ENCODE results near the gene CALU. TPM values are rescaled to one million over a fixed set of nuclear protein-coding genes. Genes with fewer than 3 reads are reported as not detected.

Gene CALU
- total RNA-seq, 1 donor from 2014 or later, result 63.6 TPM

GRCh38 chr7:128755075-128755818, 16.1 kb downstream of the CALU start:
- Mint-ChIP-seq H3K36me3 (ENCODE audit: unreplicated experiment) (no peaks in the 10 kb centered on the region), H3K9me3 (ENCODE audit: unreplicated experiment) (no peaks in the 10 kb centered on the region), H3K27me3 (ENCODE audit: unreplicated experiment) (peaks cover 3% of the 10 kb centered on the region), H3K27ac (ENCODE audit: unreplicated experiment) (no peak overlapping the region), H3K4me1 (ENCODE audit: low read depth, unreplicated experiment) (peaks cover 19% of the 10 kb centered on the region), H3K4me3 (ENCODE audit: unreplicated experiment) (no peak overlapping the region)
- no peak for TF ChIP-seq CTCF (IDR thresholded peaks at IDR 0.05; ENCODE audit: partially characterized antibody, unreplicated experiment)
- DNase-seq, result no peak

- Mint-ChIP-seq H3K27me3 (ENCODE audit: unreplicated experiment) (peaks cover 3% of the 10 kb centered on the region), H3K27ac (ENCODE audit: unreplicated experiment) (peak overlapping the region; percentile 56), H3K9me3 (ENCODE audit: unreplicated experiment) (no peaks in the 10 kb centered on the region), H3K36me3 (ENCODE audit: unreplicated experiment) (no peaks in the 10 kb centered on the region), H3K4me1 (ENCODE audit: low read depth, unreplicated experiment) (peaks cover 19% of the 10 kb centered on the region), H3K4me3 (ENCODE audit: unreplicated experiment) (peak overlapping the region; percentile 15)
- no peak for DNase-seq
- TF ChIP-seq CTCF (IDR thresholded peaks at IDR 0.05; ENCODE audit: partially characterized antibody, unreplicated experiment), result no peak
Observed at GRCh38 chr7:128755819-128756476, 16.8 kb downstream of the CALU start.

- TF ChIP-seq CTCF (IDR thresholded peaks at IDR 0.05; ENCODE audit: partially characterized antibody, unreplicated experiment), result no peak
- peaks cover 3% of the 10 kb centered on the region for H3K27me3 Mint-ChIP-seq (ENCODE audit: unreplicated experiment)
- no peaks in the 10 kb centered on the region for H3K36me3 Mint-ChIP-seq (ENCODE audit: unreplicated experiment)
- H3K27ac Mint-ChIP-seq (ENCODE audit: unreplicated experiment), result no peak overlapping the region
- no peak overlapping the region for H3K4me3 Mint-ChIP-seq (ENCODE audit: unreplicated experiment)
- peaks cover 19% of the 10 kb centered on the region for H3K4me1 Mint-ChIP-seq (ENCODE audit: low read depth, unreplicated experiment)
- DNase-seq, result no peak
- no peaks in the 10 kb centered on the region for H3K9me3 Mint-ChIP-seq (ENCODE audit: unreplicated experiment)
Observed at GRCh38 chr7:128757203-128757602, 18.0 kb downstream of the CALU start.

- DNase-seq, result no peak
- H3K36me3 Mint-ChIP-seq (ENCODE audit: unreplicated experiment), result no peaks in the 10 kb centered on the region
- no peak for TF ChIP-seq CTCF (IDR thresholded peaks at IDR 0.05; ENCODE audit: partially characterized antibody, unreplicated experiment)
- H3K27me3 Mint-ChIP-seq (ENCODE audit: unreplicated experiment), result peaks cover 3% of the 10 kb centered on the region
- H3K4me3 Mint-ChIP-seq (ENCODE audit: unreplicated experiment), result no peak overlapping the region
- H3K27ac Mint-ChIP-seq (ENCODE audit: unreplicated experiment), result no peak overlapping the region
- peaks cover 19% of the 10 kb centered on the region for H3K4me1 Mint-ChIP-seq (ENCODE audit: low read depth, unreplicated experiment)
- no peaks in the 10 kb centered on the region for H3K9me3 Mint-ChIP-seq (ENCODE audit: unreplicated experiment)
Observed at GRCh38 chr7:128758553-128758952, 19.4 kb downstream of the CALU start.

- H3K4me1 Mint-ChIP-seq (ENCODE audit: low read depth, unreplicated experiment), result peaks cover 19% of the 10 kb centered on the region
- H3K36me3 Mint-ChIP-seq (ENCODE audit: unreplicated experiment), result no peaks in the 10 kb centered on the region
- H3K9me3 Mint-ChIP-seq (ENCODE audit: unreplicated experiment), result no peaks in the 10 kb centered on the region
- H3K27ac Mint-ChIP-seq (ENCODE audit: unreplicated experiment), result no peak overlapping the region
- DNase-seq, result no peak
- no peak for TF ChIP-seq CTCF (IDR thresholded peaks at IDR 0.05; ENCODE audit: partially characterized antibody, unreplicated experiment)
- peaks cover 2% of the 10 kb centered on the region for H3K27me3 Mint-ChIP-seq (ENCODE audit: unreplicated experiment)
- no peak overlapping the region for H3K4me3 Mint-ChIP-seq (ENCODE audit: unreplicated experiment)
Observed at GRCh38 chr7:128759242-128759641, 20.1 kb downstream of the CALU start.
